Activated B cell treated with CpG ODN at 0.5 μM for 24 hours (primary cell): ENCODE data around the gene KIFC1. TPM values are rescaled to one million over a fixed set of nuclear protein-coding genes. Genes with fewer than 3 reads are reported as not detected.
A peak's percentile ranks its signal among the peaks of the same experiment; 100 is the strongest.

Experiments
- ATAC-seq: fragments of 200-7000 bp; cut with Tn5 transposase; one replicate; pipeline ENCODE4 v1.10.0; 2021; ENCODE audit warnings: low read depth, mild to moderate bottlenecking, moderate library complexity
- CTCF ChIA-PET: fragments of 350-600 bp; sonication (Branson Sonifier 250); formaldehyde crosslinking; loops from one replicate; lab custom pipeline; 2021; ENCODE audit warnings: antibody characterized with exemption; lab: Charles Lee
- POLR2A ChIA-PET: fragments of 350-600 bp; sonication (Branson Sonifier 250); formaldehyde crosslinking; loops from one replicate; lab custom pipeline; 2021; ENCODE audit warnings: antibody characterized with exemption; lab: Charles Lee
- DNase-seq: peaks from one replicate; pipeline ENCODE4 v3.0.0; 2022
- H3K27ac Mint-ChIP-seq: one replicate; pipeline ENCODE4 v1.8.0; 2020; ENCODE audit warnings: mixed read lengths
- H3K27me3 Mint-ChIP-seq: one replicate; pipeline ENCODE4 v1.8.0; 2021; ENCODE audit warnings: mixed read lengths
- H3K36me3 Mint-ChIP-seq: one replicate; pipeline ENCODE4 v1.8.0; 2021; ENCODE audit warnings: low read depth, mixed read lengths
- H3K4me1 Mint-ChIP-seq: one replicate; pipeline ENCODE4 v1.8.0; 2021; ENCODE audit warnings: mixed read lengths
- H3K4me3 Mint-ChIP-seq: one replicate; pipeline ENCODE4 v1.8.0; 2020; ENCODE audit warnings: mild to moderate bottlenecking, mixed read lengths
- H3K9me3 Mint-ChIP-seq: one replicate; pipeline ENCODE4 v1.8.0; 2020; ENCODE audit warnings: mixed read lengths
- intact Hi-C: fragments of 100-400 bp; cut with micrococcal nuclease; formaldehyde crosslinking; loops from one replicate; pipeline ENCODE4 v1.15.1; 2024
- total RNA-seq: library from RNA; stranded (reverse); gene quantifications from 2 replicates; pipeline ENCODE4 v1.2.3, GENCODE V29; 2022
- TF ChIP-seq, protein P1 (sequence below): fragments of 200-600 bp; IDR thresholded peaks from one replicate; pipeline ENCODE4 v1.8.0; 2022; ENCODE audit warnings: antibody characterized with exemption, mild to moderate bottlenecking

The KIFC1 gene
- total RNA-seq, 1 donor from 2014 or later = 2.2 TPM

DNA sequence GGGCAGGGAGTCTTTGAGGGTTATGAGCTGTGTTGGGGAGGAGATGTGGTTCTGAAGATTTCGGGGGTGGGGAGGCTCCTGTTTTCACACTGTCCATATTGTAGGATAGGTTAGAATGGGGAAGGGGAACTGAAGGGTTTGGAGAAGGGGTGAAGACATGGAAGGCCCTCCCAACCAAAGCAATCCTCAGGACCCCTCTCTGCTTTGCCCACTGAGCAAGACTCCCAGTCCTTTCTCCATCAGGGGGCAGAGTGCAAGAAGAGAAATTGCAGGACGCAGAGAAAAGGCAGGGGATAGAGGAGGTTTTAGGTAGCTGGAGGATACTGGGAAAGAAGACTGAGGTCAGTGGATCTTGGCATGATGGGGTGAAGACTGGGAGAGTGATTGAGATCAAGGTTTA is 32.2 kb downstream of the KIFC1 start:
- DNase-seq = no peak
- Mint-ChIP-seq H3K9me3 (no peaks in the 10 kb centered on the region), H3K27ac (peak overlapping the region; percentile 8), H3K36me3 (no peaks in the 10 kb centered on the region), H3K4me1 (peaks cover 55% of the 10 kb centered on the region), H3K4me3 (peak overlapping the region; percentile 29), H3K27me3 (no peaks in the 10 kb centered on the region)
- no peak for ATAC-seq
- ChIA-PET CTCF (no interaction called here), POLR2A (interaction anchor here (3.2 to 3.8 kb wide), 2 partner anchors 7 to 13 kb away, joined by 22 to 31 read pairs; partner anchors contain the start of genes CUTA and PHF1)
- intact Hi-C loops = no loop called here
- TF ChIP-seq, protein P1, sequence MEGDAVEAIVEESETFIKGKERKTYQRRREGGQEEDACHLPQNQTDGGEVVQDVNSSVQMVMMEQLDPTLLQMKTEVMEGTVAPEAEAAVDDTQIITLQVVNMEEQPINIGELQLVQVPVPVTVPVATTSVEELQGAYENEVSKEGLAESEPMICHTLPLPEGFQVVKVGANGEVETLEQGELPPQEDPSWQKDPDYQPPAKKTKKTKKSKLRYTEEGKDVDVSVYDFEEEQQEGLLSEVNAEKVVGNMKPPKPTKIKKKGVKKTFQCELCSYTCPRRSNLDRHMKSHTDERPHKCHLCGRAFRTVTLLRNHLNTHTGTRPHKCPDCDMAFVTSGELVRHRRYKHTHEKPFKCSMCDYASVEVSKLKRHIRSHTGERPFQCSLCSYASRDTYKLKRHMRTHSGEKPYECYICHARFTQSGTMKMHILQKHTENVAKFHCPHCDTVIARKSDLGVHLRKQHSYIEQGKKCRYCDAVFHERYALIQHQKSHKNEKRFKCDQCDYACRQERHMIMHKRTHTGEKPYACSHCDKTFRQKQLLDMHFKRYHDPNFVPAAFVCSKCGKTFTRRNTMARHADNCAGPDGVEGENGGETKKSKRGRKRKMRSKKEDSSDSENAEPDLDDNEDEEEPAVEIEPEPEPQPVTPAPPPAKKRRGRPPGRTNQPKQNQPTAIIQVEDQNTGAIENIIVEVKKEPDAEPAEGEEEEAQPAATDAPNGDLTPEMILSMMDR = no peak

DNA sequence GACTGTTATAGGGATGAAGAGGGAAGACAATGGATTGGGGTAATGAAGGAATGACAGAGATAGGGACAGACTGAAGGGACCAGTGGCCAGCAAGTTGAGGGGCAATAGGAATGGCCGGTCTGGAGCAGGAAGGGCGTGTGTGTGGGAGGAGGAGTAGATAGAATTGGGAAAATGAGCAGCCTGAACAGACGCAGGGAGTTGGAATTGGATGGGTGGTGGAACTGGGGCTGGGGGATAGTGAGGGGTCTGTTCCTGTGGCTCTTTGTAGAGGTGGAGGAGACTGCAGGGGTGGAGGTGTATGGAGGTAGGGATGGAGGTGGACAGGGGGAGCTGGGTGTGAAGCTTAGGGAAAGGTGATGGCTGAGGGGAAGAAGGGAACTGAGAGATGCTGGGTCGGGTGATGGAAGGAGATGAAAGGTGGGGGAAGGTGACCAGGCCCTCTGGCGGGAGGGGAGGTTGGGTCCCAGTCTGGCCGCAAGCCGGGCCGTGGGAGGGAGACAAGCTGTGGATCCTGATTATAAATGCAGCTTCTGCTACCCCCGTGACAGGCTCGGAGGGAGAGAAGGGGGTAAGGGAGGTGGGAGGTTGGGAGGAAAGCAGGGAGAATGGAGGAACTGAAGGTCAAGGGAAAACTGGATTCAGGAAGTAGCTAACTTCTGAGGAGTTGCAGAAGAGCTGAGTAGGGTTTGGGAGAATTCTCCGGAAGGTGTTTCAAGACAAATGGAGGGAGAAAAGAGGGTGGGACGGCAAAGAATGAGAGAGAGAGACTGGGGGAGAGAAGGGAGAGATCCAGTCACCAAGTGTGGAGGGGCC is 33.4 kb downstream of the KIFC1 start:
- TF ChIP-seq, protein P1 = no peak
- ChIA-PET CTCF (interaction anchor here (1.2 to 2.0 kb wide), 2 partner anchors 34 to 80 kb away, joined by 4 to 13 read pairs; no protein-coding TSS in a partner anchor), POLR2A (interaction anchor here (0.5 to 3.8 kb wide), 13 partner anchors 8 to 457 kb away, joined by 3 to 31 read pairs (median 10); partner anchors contain the start of genes B3GALT4, BAK1, BRD2 and CUTA)
- Mint-ChIP-seq H3K36me3 (no peaks in the 10 kb centered on the region), H3K4me1 (peaks cover 58% of the 10 kb centered on the region), H3K9me3 (no peaks in the 10 kb centered on the region), H3K27me3 (no peaks in the 10 kb centered on the region), H3K4me3 (peak overlapping the region; percentile 87), H3K27ac (peak overlapping the region; percentile 89)
- intact Hi-C loops = loop anchor here (1.0 to 5.0 kb wide), 3 partner anchors 15 to 272 kb away; partner anchors contain the start of gene RGL2
- no peak for ATAC-seq
- no peak for DNase-seq

DNA sequence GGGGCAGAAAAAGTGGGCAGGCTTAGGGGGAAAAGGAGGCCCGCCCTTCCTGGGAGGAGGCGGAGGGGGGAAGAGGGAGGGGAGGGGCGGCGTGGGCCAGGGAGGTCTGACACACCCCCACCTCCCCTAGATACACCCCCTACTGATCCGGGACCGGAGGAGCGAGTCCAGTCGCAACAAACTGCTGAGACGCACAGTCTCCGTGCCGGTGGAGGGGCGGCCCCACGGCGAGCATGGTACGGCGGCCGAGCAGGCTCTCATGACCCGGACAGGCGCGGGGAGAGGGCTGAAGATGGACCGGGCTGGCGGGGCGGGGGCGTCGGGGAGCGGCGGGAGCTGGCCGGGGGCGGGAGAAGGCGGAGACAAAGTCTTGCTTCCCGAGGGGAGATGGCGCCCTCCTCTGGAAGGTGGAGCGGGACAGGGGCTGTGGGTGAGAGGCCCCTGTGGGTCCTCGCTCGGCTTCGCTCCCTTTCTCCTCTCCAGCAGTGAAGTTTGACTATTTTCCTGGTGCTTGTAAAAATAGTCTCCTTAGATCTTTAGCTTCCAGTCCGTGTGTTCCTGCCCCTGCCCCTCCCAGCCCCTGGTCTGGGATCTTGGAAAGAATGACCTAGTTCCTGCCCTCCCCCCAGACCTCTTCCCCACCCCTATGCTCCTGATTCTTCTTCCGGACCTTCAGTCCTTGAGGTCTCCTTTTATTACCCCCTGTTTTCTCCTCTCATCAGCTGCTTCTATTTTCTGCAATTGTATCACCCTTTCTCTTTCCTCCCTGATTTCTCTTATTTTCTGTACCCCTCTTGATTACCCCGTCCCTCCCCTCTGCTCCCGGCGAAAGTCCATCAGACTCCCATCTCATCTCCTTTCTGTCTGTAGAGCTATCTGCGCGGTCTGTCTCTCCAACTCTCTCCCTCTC is 34.3 kb downstream of the KIFC1 start:
- intact Hi-C loops = loop anchor here (1.0 to 5.0 kb wide), 7 partner anchors 8 to 271 kb away; partner anchors contain the start of genes CUTA, KIFC1, RGL2 and ZBTB9
- CTCF ChIA-PET = interaction anchor here (1.2 to 2.0 kb wide), 2 partner anchors 35 to 81 kb away, joined by 4 to 13 read pairs; no protein-coding TSS in a partner anchor
- DNase-seq (peak; percentile 68), ATAC-seq (peak; percentile 60)
- Mint-ChIP-seq H3K9me3 (no peaks in the 10 kb centered on the region), H3K27me3 (no peaks in the 10 kb centered on the region), H3K4me3 (peak overlapping the region; percentile 87), H3K27ac (peak overlapping the region; percentile 89), H3K36me3 (no peaks in the 10 kb centered on the region), H3K4me1 (peaks cover 66% of the 10 kb centered on the region)
- TF ChIP-seq, protein P1 = no peak
- POLR2A ChIA-PET = interaction anchor here (0.5 to 3.8 kb wide), 18 partner anchors 9 to 353 kb away, joined by 3 to 31 read pairs (median 6); partner anchors contain the start of genes B3GALT4, BAK1, CUTA and PFDN6

DNA sequence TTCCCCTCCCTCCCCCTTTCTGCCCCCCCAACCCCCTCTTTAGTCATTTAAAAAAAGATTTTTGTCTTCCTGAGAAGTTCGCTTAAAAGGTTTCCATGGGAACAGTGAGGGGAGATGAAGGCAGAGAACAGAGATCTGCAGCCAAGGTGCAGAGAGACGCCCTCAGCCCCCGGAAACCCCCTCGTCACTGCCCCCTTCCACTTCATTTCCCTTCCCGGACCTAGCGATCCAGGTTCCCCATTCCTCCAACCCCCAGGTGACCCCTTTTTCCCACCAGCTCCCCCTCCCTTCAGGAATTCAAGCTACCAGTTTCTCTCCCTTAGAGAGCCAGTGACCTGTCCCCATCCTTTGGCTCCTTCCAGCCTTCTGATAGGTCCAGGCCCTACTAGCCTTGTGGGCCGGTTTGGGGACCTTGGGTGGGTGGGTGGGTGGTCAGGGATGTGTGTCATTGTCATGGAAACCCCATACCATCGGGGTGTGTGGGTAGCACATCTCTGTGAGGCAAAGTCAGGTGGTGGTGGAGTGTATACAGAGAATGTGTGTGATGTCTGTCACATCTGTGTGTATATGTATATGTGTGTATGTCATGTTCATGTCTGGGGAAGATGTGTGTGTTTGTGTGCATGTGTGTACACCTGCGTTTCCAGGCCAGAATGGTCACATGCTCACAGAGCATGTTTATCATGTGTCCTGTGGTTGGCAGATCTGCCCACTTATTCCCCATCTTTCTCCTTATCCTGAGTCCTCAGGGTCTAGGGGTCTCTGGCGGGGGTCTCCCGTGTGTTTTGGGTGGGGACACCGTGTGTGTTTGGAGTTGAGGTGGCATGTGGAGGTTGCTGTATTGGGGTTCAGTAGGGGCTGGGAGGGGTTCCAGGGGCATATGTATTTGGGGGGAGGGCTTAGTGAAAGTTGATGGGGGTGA is 35.2 kb downstream of the KIFC1 start:
- H3K9me3 Mint-ChIP-seq = no peaks in the 10 kb centered on the region
- TF ChIP-seq, protein P1 = no peak
- intact Hi-C loops = loop anchor here (1.0 to 5.0 kb wide), 6 partner anchors 9 to 270 kb away; partner anchors contain the start of genes CUTA, KIFC1, RGL2 and ZBTB9
- H3K27me3 Mint-ChIP-seq = no peaks in the 10 kb centered on the region
- ATAC-seq (peak; percentile 6), DNase-seq (no peak)
- H3K4me3 Mint-ChIP-seq = peak overlapping the region; percentile 87
- peak overlapping the region; percentile 89 for H3K27ac Mint-ChIP-seq
- ChIA-PET CTCF (interaction anchor here (1.2 to 2.0 kb wide), 2 partner anchors 36 to 82 kb away, joined by 4 to 13 read pairs; no protein-coding TSS in a partner anchor), POLR2A (interaction anchor here (0.6 to 3.8 kb wide), 14 partner anchors 10 to 354 kb away, joined by 3 to 31 read pairs (median 9); partner anchors contain the start of genes B3GALT4, CUTA, PFDN6 and PHF1)
- peaks cover 76% of the 10 kb centered on the region for H3K4me1 Mint-ChIP-seq
- no peaks in the 10 kb centered on the region for H3K36me3 Mint-ChIP-seq
